GM12874 (cell line): ENCODE results near the gene C1orf56.

Experiments used
- CTCF ChIP-seq: IDR thresholded peaks from 2 replicates; pipeline ENCODE4 v1.5.1; 2011; ENCODE audit warnings: low read depth, mild to moderate bottlenecking, control low read depth, low read length, moderate library complexity; ENCODE audit not compliant: insufficient read depth

The C1orf56 gene

GRCh38 chr1:151032164-151032563 lies 15.4 kb upstream of the C1orf56 start:
- no peak for TF ChIP-seq CTCF

GRCh38 chr1:151035167-151035566 lies 12.4 kb upstream of the C1orf56 start:
- TF ChIP-seq CTCF = no peak

DNA sequence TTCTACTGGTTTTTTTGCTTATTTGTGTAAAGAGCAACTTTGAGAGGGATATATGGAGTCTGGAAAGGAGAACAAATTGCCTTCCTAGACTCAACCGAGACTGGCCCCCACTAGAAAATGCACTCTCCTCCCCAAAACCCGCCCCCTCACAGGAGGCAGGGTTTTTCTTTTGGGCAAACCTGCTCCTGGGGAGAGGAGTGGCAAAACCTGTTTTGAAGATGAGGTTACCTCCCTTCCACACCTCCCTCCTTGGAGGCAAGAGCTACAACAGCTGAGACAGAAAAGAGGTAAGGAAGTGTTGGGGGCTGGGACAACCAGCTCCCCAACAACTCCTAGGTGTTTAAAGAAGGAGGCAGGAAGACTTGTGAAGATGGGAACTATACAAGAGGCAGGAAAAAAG lies 11.2 kb upstream of the C1orf56 start, which contains the start of gene BNIPL:
BNIPL (plus strand) TSS at position 231 of the 400 bp plus-strand sequence; CDS start at position 371, 140 bp downstream.
- TF ChIP-seq CTCF = no peak

GRCh38 chr1:151037032-151037431 lies 10.5 kb upstream of the C1orf56 start:
- TF ChIP-seq CTCF = no peak

DNA sequence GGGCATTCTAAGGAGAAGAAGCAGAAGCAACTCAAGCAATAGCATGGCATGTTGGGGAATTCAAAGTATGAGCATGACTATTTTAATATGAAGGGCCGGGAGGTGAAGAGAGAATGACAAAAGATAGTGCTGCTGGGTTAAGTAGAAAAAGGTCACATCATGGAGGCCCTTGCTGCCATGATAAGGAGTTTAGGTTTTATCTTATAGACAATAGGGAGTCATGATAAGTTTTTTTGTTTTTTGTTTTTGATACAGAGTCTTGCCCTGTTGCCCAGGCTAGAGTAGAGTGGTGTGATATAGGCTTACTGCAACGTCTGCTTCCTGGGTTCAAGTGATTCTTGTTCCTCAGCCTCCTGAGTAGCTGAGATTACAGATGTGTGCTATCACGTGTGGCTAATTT lies 8.0 kb upstream of the C1orf56 start:
- no peak for TF ChIP-seq CTCF

DNA sequence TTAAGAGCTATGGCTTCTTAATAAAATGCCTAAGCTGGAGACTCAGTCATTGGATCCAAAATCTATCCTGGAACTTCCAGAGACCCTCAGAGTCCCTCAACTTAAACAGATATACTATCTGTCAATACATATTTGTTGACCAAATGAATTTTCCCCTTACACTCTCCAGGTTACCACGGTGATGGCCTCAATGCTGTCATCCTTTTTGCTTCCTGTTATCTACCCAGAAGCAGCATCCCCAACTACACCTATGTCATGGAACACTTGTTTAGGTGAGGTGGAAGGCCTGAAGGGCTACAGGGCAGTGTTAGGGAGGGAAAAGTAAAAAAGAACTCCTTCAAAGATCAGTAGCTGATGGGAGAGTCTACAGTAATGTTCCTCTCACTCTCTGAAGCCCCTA lies 4.4 kb upstream of the C1orf56 start:
- TF ChIP-seq CTCF = no peak

GRCh38 chr1:151047925-151048644 lies 534 bp downstream of the C1orf56 start:
- no peak; the same call in 1 of the 2 replicates for TF ChIP-seq CTCF
